ENCODE measurements around the gene TMEM161A.

The TMEM161A gene

DNA sequence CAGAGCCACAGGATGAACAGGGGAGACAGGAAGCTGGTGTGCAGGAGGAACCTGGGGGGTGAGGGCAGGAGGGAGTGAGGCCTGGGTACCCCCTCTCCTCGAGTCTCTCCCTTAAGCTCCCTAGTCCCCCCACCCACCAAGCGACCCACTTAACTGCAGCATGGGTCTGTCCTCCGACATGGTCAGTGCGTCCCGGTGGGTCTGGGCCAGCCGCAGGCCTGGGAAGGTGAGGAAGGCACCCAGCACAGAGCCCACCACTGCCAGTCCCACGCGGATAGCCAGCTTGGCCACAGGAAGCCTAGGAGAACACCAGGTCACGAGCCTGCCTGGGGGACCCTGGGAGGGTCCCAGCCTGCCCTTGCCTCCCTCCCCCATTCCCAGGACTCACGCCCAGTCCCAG, 16.9 kb downstream of the TMEM161A start:
- no peak for DNase-seq (ENCODE audit: low read depth)
- H3K4me3 ChIP-seq (ENCODE audit: low read depth, low read length) = no peak overlapping the region
- TF ChIP-seq POLR2A (IDR thresholded peaks at IDR 0.05; ENCODE audit: extremely low read depth, insufficient read length) (no peak), MYC (IDR thresholded peaks at IDR 0.05; ENCODE audit: low read depth, low read length) (no peak)
- TF ChIP-seq, protein P1, sequence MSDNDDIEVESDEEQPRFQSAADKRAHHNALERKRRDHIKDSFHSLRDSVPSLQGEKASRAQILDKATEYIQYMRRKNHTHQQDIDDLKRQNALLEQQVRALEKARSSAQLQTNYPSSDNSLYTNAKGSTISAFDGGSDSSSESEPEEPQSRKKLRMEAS (IDR thresholded peaks at IDR 0.05; ENCODE audit: low read depth, low read length) = no peak
- TF ChIP-seq, protein P2, sequence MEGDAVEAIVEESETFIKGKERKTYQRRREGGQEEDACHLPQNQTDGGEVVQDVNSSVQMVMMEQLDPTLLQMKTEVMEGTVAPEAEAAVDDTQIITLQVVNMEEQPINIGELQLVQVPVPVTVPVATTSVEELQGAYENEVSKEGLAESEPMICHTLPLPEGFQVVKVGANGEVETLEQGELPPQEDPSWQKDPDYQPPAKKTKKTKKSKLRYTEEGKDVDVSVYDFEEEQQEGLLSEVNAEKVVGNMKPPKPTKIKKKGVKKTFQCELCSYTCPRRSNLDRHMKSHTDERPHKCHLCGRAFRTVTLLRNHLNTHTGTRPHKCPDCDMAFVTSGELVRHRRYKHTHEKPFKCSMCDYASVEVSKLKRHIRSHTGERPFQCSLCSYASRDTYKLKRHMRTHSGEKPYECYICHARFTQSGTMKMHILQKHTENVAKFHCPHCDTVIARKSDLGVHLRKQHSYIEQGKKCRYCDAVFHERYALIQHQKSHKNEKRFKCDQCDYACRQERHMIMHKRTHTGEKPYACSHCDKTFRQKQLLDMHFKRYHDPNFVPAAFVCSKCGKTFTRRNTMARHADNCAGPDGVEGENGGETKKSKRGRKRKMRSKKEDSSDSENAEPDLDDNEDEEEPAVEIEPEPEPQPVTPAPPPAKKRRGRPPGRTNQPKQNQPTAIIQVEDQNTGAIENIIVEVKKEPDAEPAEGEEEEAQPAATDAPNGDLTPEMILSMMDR (IDR thresholded peaks at IDR 0.05; ENCODE audit: low read depth, low read length) = no peak

DNA sequence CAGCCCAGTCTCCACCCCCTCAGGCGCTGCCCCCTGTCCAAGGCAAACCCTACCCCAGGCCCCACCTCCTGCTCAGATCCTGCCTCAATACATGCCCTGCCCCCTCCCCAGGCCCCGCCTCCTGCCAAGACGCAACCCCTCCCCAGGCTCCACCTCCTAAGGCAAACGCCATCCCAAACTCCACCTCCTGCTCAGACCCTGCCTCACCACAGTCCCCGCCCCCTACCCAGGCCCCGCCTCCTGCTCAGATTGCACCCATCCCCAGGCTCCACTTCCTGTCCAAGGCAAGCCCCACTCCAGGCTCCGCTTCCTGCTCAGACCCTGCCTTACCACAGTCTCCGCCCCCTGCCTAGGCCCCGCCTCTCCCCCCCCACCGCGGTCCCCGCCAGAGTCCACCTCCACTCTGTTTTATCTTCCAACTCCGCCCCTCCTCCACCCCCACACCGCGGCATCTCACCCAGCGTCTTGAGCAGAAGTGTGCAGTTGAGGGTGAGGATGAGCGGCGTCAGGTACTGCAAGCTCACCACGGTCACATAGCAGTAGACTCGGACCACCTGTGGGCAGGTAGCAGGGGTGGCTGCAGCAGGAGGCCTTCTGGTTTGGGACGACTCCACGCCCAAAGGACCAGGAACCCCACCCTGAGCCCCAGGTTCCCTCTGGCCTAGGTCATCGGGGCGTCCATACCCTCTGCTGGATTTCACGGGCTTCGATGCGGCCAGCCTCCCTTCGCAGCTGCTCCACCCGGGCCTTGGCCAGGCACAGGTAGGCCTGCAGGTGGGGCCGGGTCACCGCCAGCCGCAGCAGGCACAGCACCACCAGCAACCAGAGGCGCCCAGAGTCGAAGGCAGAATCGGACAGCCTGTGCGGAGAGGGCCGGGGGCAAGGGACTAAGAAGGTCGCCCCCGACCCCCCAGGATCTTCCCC, 17.7 kb downstream of the TMEM161A start:
- no peak overlapping the region for H3K4me3 ChIP-seq (ENCODE audit: low read depth, low read length)
- TF ChIP-seq MYC (IDR thresholded peaks at IDR 0.05; ENCODE audit: low read depth, low read length) = no peak
- TF ChIP-seq, protein P2 (IDR thresholded peaks at IDR 0.05; ENCODE audit: low read depth, low read length) = no peak
- peak; percentile 71 for DNase-seq (ENCODE audit: low read depth)

DNA sequence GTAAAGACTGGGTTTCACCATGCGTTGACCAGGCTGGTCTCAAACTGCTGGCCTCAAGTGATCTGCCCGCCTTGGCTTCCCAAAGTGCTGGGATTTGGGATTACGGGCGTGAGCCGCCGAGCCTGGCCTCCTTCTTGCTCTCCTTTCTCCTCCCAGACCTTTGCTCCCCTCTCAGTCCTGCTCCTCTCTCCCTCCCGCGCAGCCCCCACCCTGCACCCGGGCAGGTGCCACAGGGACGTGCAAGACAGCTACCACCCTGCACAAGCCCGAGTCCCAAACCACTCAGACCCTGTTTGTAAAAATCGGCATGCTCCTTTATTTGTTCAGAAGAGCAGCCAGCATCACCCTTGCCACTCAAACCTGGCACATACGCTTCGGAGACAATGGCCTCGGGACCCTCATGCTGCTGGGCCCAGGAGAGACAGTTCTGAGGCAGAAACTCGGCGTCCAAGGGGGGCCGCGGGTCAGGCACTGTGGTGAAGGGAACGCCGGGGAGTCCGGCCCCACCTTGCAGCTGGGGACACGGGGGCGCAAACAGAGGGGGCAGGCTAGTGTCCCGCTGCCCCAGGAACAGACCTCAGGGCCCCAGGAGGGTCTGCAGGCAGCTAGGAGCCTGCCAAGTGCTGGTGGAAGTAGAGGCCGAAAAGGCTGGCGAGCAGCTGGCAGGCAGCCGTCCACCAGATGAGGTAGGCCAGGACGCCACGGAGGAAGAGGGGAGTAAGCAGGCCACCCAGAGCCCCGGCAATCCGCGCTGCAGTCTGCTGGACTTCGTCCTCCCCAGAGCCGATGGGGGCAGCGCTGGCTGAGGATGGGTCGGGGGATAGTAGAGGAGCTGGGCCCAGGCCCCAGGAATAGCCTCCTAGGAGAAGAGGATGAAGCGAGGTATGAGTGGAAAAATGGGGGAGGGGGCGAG, 18.7 kb downstream of the TMEM161A start:
- TF ChIP-seq, protein P1 (IDR thresholded peaks at IDR 0.05; ENCODE audit: low read depth, low read length) = no peak
- TF ChIP-seq, protein P2 (IDR thresholded peaks at IDR 0.05; ENCODE audit: low read depth, low read length) = no peak
- TF ChIP-seq POLR2A (IDR thresholded peaks at IDR 0.05; ENCODE audit: extremely low read depth, insufficient read length) (no peak), MYC (IDR thresholded peaks at IDR 0.05; ENCODE audit: low read depth, low read length) (no peak)
- H3K4me3 ChIP-seq (ENCODE audit: low read depth, low read length) = no peak overlapping the region
- DNase-seq (ENCODE audit: low read depth) = no peak

DNA sequence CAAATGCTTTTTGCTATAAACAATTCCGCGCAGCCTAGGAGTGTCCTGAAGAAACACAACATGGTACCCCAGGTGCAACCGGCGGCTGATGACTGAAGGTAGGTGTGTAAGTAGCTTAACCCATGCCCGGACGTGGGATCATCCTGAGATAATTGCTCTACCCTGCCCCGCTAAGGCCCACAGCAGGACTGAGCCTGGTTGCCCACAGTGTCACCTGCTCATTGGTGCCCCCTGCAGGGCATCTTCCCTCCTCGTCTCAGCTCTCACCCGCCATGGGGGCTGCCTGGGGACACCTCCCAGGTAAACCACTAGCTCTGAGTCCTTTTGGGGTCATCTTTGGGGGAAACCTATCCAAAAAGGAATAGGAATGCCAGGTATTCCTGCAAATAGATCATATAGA, 22.3 kb downstream of the TMEM161A start:
- TF ChIP-seq, protein P1 (IDR thresholded peaks at IDR 0.05; ENCODE audit: low read depth, low read length) = no peak
- TF ChIP-seq, protein P2 (IDR thresholded peaks at IDR 0.05; ENCODE audit: low read depth, low read length) = peak; percentile 84
- DNase-seq (ENCODE audit: low read depth) = peak; percentile 54
- H3K4me3 ChIP-seq (ENCODE audit: low read depth, low read length) = no peak overlapping the region

DNA sequence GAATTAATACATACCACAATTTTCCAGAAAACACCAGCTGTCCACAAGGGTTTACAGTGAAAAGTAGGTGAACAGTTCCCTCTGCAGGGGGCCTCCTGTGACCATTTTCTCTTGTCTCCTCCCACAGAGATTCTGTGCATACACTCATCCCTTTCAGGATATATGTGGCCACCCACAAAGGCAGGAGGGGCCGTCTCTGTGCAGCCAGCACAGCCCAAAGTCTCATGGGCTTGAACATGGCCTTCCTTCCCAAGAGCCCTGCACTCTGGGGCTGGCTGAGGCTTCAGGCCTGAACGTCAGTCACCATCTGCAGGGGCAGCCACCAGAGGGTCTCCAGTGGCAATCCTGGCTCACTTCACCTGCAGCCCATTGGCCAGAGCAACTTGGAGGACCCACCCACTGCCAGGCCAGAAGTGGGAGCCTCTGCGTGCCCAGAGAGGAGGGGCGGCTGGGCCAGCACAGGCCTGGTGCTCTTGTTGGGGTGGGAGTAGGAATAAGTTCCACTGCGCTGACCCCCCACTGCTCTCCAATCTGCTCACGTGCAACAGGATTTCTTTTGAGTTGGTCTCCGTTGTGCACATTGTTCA, 25.1 kb downstream of the TMEM161A start:
- no peak overlapping the region for H3K4me3 ChIP-seq (ENCODE audit: low read depth, low read length)
- TF ChIP-seq POLR2A (IDR thresholded peaks at IDR 0.05; ENCODE audit: extremely low read depth, insufficient read length) = no peak
- TF ChIP-seq, protein P2 (IDR thresholded peaks at IDR 0.05; ENCODE audit: low read depth, low read length) = peak; percentile 9
- peak; percentile 80 for DNase-seq (ENCODE audit: low read depth)
